Measurements from ENCODE around the gene PRRG2.
"Not testable (repeated sequence)": the region's sequence is repeated elsewhere in the genome, so short reads cannot be mapped to it uniquely, and the experiment has no call there.

The PRRG2 gene

GRCh38 chr19:49609499-49610092 is 28.5 kb downstream of the PRRG2 start:
- no peak for DNase-seq (ENCODE audit: low read depth)

- DNase-seq (ENCODE audit: low read depth) = no peak
Measured at GRCh38 chr19:49613374-49613773, 32.3 kb downstream of the PRRG2 start.

GRCh38 chr19:49614096-49614833 is 33.1 kb downstream of the PRRG2 start:
- no peak for DNase-seq (ENCODE audit: low read depth)

- DNase-seq (ENCODE audit: low read depth) = no peak
Measured at GRCh38 chr19:49615861-49616260, 34.7 kb downstream of the PRRG2 start.

GRCh38 chr19:49616532-49616931 is 35.4 kb downstream of the PRRG2 start:
- DNase-seq (ENCODE audit: low read depth) = no peak

- DNase-seq (ENCODE audit: low read depth) = no peak
Measured at GRCh38 chr19:49616945-49617344, 35.8 kb downstream of the PRRG2 start.

- not testable (repeated sequence) for DNase-seq (ENCODE audit: low read depth)
Measured at GRCh38 chr19:49617860-49618259, 36.7 kb downstream of the PRRG2 start.

- no peak for DNase-seq (ENCODE audit: low read depth)
Measured at GRCh38 chr19:49624967-49625910, 44.1 kb downstream of the PRRG2 start.

- no peak for DNase-seq (ENCODE audit: low read depth)
Measured at GRCh38 chr19:49626226-49626625, 45.1 kb downstream of the PRRG2 start.

- DNase-seq (ENCODE audit: low read depth) = no peak
Measured at GRCh38 chr19:49629659-49630058, 48.5 kb downstream of the PRRG2 start.

- no peak for DNase-seq (ENCODE audit: low read depth)
Measured at GRCh38 chr19:49631014-49631588, 50.0 kb downstream of the PRRG2 start.

GRCh38 chr19:49631610-49632192 is 50.6 kb downstream of the PRRG2 start:
- no peak for DNase-seq (ENCODE audit: low read depth)

GRCh38 chr19:49632576-49632975 is 51.5 kb downstream of the PRRG2 start:
- DNase-seq (ENCODE audit: low read depth) = no peak

GRCh38 chr19:49633273-49633672 is 52.2 kb downstream of the PRRG2 start:
- not testable (repeated sequence) for DNase-seq (ENCODE audit: low read depth)

GRCh38 chr19:49635530-49636232 is 54.6 kb downstream of the PRRG2 start:
- no peak for DNase-seq (ENCODE audit: low read depth)

- no peak for DNase-seq (ENCODE audit: low read depth)
Measured at GRCh38 chr19:49636233-49636932, 55.3 kb downstream of the PRRG2 start.

GRCh38 chr19:49637821-49638738 is 57.0 kb downstream of the PRRG2 start:
- DNase-seq (ENCODE audit: low read depth) = no peak

- no peak for DNase-seq (ENCODE audit: low read depth)
Measured at GRCh38 chr19:49639401-49640112, 58.4 kb downstream of the PRRG2 start.
